ENCODE measurements around the gene XRCC6. TPM values are rescaled to one million over a fixed set of nuclear protein-coding genes. Genes with fewer than 3 reads are reported as not detected.

XRCC6 gene
- total and polyA plus RNA-seq, 9 of the 15 experiments (the other 6 are each of a cell fraction or from before 2014, with no cell fraction given), result 151 to 440 (median 318) TPM

GRCh38 chr22:41576877-41577276, 44.2 kb upstream of the XRCC6 start (continued):
- TF ChIP-seq ID3 (CRISPR knock-in tag; IDR thresholded peaks at IDR 0.05), result no peak
- TF ChIP-seq ID3 (tag; IDR thresholded peaks at IDR 0.05), result no peak
- TF ChIP-seq NEUROD1 (IDR thresholded peaks at IDR 0.05; ENCODE audit: borderline replicate concordance, low read depth, low read length, partially characterized antibody), result no peak
- no peak for TF ChIP-seq NFXL1 (CRISPR knock-in tag; IDR thresholded peaks at IDR 0.05)
- TF ChIP-seq NR3C1 (CRISPR knock-in tag; IDR thresholded peaks at IDR 0.05), result no peak
- no peak for TF ChIP-seq ETS2 (tag; IDR thresholded peaks at IDR 0.05; ENCODE audit: borderline replicate concordance, poor library complexity, severe bottlenecking)
- no peak for TF ChIP-seq SMARCE1 (IDR thresholded peaks at IDR 0.05)
- TF ChIP-seq BCOR (IDR thresholded peaks at IDR 0.05), result no peak
- TF ChIP-seq RFX7 (CRISPR knock-in tag; IDR thresholded peaks at IDR 0.05), result no peak
- no peak for TF ChIP-seq NBN (IDR thresholded peaks at IDR 0.05; ENCODE audit: low read depth)
- no peak for TF ChIP-seq ZFP36 (IDR thresholded peaks at IDR 0.05; ENCODE audit: low read depth, low read length, partially characterized antibody)
- no peak for TF ChIP-seq GTF2A2 (tag; IDR thresholded peaks at IDR 0.05)
- TF ChIP-seq, protein P1, sequence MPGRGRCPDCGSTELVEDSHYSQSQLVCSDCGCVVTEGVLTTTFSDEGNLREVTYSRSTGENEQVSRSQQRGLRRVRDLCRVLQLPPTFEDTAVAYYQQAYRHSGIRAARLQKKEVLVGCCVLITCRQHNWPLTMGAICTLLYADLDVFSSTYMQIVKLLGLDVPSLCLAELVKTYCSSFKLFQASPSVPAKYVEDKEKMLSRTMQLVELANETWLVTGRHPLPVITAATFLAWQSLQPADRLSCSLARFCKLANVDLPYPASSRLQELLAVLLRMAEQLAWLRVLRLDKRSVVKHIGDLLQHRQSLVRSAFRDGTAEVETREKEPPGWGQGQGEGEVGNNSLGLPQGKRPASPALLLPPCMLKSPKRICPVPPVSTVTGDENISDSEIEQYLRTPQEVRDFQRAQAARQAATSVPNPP (IDR thresholded peaks at IDR 0.05; ENCODE audit: borderline replicate concordance, insufficient read depth, insufficient read length), result no peak
- TF ChIP-seq HDAC2 (IDR thresholded peaks at IDR 0.05), result no peak
- no peak for TF ChIP-seq SREBF2 (CRISPR knock-in tag; IDR thresholded peaks at IDR 0.05)
- TF ChIP-seq CSDE1 (IDR thresholded peaks at IDR 0.05), result no peak
- no peak for TF ChIP-seq SMAD4 (CRISPR knock-in tag; conservative IDR thresholded peaks at IDR 0.05)
- no peak for TF ChIP-seq TCF3 (CRISPR knock-in tag; IDR thresholded peaks at IDR 0.05)
- no peak for TF ChIP-seq NR2F6 (CRISPR knock-in tag; IDR thresholded peaks at IDR 0.05)
- no peak for TF ChIP-seq CC2D1A (IDR thresholded peaks at IDR 0.05)
- TF ChIP-seq, protein P2, sequence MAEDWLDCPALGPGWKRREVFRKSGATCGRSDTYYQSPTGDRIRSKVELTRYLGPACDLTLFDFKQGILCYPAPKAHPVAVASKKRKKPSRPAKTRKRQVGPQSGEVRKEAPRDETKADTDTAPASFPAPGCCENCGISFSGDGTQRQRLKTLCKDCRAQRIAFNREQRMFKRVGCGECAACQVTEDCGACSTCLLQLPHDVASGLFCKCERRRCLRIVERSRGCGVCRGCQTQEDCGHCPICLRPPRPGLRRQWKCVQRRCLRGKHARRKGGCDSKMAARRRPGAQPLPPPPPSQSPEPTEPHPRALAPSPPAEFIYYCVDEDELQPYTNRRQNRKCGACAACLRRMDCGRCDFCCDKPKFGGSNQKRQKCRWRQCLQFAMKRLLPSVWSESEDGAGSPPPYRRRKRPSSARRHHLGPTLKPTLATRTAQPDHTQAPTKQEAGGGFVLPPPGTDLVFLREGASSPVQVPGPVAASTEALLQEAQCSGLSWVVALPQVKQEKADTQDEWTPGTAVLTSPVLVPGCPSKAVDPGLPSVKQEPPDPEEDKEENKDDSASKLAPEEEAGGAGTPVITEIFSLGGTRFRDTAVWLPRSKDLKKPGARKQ (CRISPR knock-in tag; IDR thresholded peaks at IDR 0.05), result no peak
- TF ChIP-seq NCOA6 (IDR thresholded peaks at IDR 0.05), result no peak
- TF ChIP-seq, protein P3, sequence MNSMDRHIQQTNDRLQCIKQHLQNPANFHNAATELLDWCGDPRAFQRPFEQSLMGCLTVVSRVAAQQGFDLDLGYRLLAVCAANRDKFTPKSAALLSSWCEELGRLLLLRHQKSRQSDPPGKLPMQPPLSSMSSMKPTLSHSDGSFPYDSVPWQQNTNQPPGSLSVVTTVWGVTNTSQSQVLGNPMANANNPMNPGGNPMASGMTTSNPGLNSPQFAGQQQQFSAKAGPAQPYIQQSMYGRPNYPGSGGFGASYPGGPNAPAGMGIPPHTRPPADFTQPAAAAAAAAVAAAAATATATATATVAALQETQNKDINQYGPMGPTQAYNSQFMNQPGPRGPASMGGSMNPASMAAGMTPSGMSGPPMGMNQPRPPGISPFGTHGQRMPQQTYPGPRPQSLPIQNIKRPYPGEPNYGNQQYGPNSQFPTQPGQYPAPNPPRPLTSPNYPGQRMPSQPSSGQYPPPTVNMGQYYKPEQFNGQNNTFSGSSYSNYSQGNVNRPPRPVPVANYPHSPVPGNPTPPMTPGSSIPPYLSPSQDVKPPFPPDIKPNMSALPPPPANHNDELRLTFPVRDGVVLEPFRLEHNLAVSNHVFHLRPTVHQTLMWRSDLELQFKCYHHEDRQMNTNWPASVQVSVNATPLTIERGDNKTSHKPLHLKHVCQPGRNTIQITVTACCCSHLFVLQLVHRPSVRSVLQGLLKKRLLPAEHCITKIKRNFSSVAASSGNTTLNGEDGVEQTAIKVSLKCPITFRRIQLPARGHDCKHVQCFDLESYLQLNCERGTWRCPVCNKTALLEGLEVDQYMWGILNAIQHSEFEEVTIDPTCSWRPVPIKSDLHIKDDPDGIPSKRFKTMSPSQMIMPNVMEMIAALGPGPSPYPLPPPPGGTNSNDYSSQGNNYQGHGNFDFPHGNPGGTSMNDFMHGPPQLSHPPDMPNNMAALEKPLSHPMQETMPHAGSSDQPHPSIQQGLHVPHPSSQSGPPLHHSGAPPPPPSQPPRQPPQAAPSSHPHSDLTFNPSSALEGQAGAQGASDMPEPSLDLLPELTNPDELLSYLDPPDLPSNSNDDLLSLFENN (IDR thresholded peaks at IDR 0.05; ENCODE audit: low read depth in 2 of 2, low read length in 2 of 2), result no peak
- no peak for TF ChIP-seq TEAD4 (IDR thresholded peaks at IDR 0.05; ENCODE audit: low read length)
- TF ChIP-seq TEAD4 (CRISPR knock-in tag; IDR thresholded peaks at IDR 0.05; ENCODE audit: borderline replicate concordance), result no peak
- TF ChIP-seq MXI1 (IDR thresholded peaks at IDR 0.05; ENCODE audit: low read depth, low read length), result no peak
- 0 out of 2 replicates have a peak, but pooled peaks have one; percentile 26 for TF ChIP-seq ZNF143 (CRISPR knock-in tag; IDR thresholded peaks at IDR 0.05)

Measured in K562 (cell line).